HCT116 (cell line): ENCODE results near the gene TMEM184A.

Source experiments
- CTCF ChIP-seq, 3 experiments: fragments of 200-600 bp in 1 of 3; sonication (generic) in 1 of 3; IDR thresholded peaks in 2 of 3; conservative IDR thresholded peaks in 1 of 3; 2 replicates each; pipeline ENCODE4 v1.5.1; 2012 to 2017; ENCODE audit warnings: low read depth in 2 of 3, low read length in 2 of 3, antibody characterized with exemption in 1 of 3, borderline replicate concordance in 1 of 3, control low read depth in 1 of 3, mild to moderate bottlenecking in 1 of 3, mixed read lengths in 1 of 3, mixed run types in 1 of 3, moderate library complexity in 1 of 3; ENCODE audit not compliant: insufficient read depth in 1 of 3
- ELF1 ChIP-seq: IDR thresholded peaks from 2 replicates; pipeline ENCODE4 v1.6.1; 2012; ENCODE audit warnings: low read depth, borderline replicate concordance
- EZH2 ChIP-seq: fragments of 200-600 bp; sonication (generic); IDR thresholded peaks from 2 replicates; pipeline ENCODE4 v1.6.1; 2017; ENCODE audit warnings: antibody characterized with exemption, mixed run types
- POLR2A ChIP-seq: IDR thresholded peaks from 2 replicates; pipeline ENCODE4 v1.7.0; 2011; ENCODE audit warnings: borderline replicate concordance; ENCODE audit not compliant: insufficient read depth, insufficient read length; ENCODE audit errors: extremely low read depth
- POLR2AphosphoS5 ChIP-seq: IDR thresholded peaks from 2 replicates; pipeline ENCODE4 v1.6.1; 2011; ENCODE audit warnings: mild to moderate bottlenecking, low read depth, low read length, moderate library complexity
- RAD21 ChIP-seq: IDR thresholded peaks from 2 replicates; pipeline ENCODE4 v1.6.1; 2012; ENCODE audit warnings: low read depth, mild to moderate bottlenecking
- REST ChIP-seq: IDR thresholded peaks from 2 replicates; pipeline ENCODE4 v1.6.1; 2012; ENCODE audit warnings: low read depth
- TCF7L2 ChIP-seq: IDR thresholded peaks from 2 replicates; pipeline ENCODE4 v1.7.0; 2011; ENCODE audit warnings: borderline replicate concordance, inconsistent platforms; ENCODE audit not compliant: insufficient read depth, insufficient read length; ENCODE audit errors: extremely low read depth
- ZBTB33 ChIP-seq: IDR thresholded peaks from 2 replicates; pipeline ENCODE4 v1.6.1; 2011; ENCODE audit warnings: mild to moderate bottlenecking, low read length, moderate library complexity; ENCODE audit not compliant: insufficient replicate concordance; ENCODE audit errors: extremely low read depth

- TF ChIP-seq POLR2AphosphoS5: no peak
- no peak for TF ChIP-seq CTCF (IDR thresholded peaks at IDR 0.05 in 2 of 3, conservative IDR thresholded peaks at IDR 0.05 in 1 of 3; ENCODE audit: borderline replicate concordance in 1 of 3, insufficient read depth in 1 of 3, low read depth in 2 of 3, low read length in 2 of 3)
- no peak for TF ChIP-seq POLR2A
- TF ChIP-seq RAD21: no peak
- no peak for TF ChIP-seq ZBTB33
- TF ChIP-seq ELF1: no peak
- TF ChIP-seq EZH2: no peak
- no peak for TF ChIP-seq REST
- TF ChIP-seq TCF7L2: no peak
Measured at GRCh38 chr7:1547777-1548437, 8.1 kb downstream of the TMEM184A start.
